GM23338 (cell line): ENCODE measurements around the gene DHRS4.

ENCODE experiments used
- CREB1 ChIP-seq: fragments of 250-450 bp; sonication (Bioruptor Pico); IDR thresholded peaks from 2 replicates; pipeline ENCODE4 v1.5.0; 2020; ENCODE audit warnings: low read depth, mild to moderate bottlenecking, moderate library complexity
- CTCF ChIP-seq, 2 experiments: fragments of 200-600 bp in 1 of 2; sonication (generic) in 1 of 2; conservative IDR thresholded peaks; 2 replicates each; pipeline versions ENCODE4 v1.5.1 to v1.6.1; 2016 to 2017; ENCODE audit warnings: antibody characterized with exemption in 2 of 2, low read depth in 2 of 2, mild to moderate bottlenecking in 2 of 2, moderate library complexity in 1 of 2
- EZH2phosphoT487 ChIP-seq: fragments of 200-600 bp; sonication (generic); IDR thresholded peaks from one replicate; pipeline ENCODE4 v1.8.1; 2018; ENCODE audit warnings: antibody characterized with exemption; ENCODE audit not compliant: unreplicated experiment

GRCh38 chr14:23910101-23910875 is 43.3 kb upstream of the DHRS4 start:
- TF ChIP-seq CTCF (conservative IDR thresholded peaks at IDR 0.05; ENCODE audit: low read depth in 2 of 2) (peak; percentile 75 to 86), EZH2phosphoT487 (no peak), CREB1 (peak; percentile 14; the same call in 1 of the 2 replicates)
